Panc1 (cell line): ENCODE data around the gene SCOC. TPM values are rescaled to one million over a fixed set of nuclear protein-coding genes. Genes with fewer than 3 reads are reported as not detected.

Experiments
- ATAC-seq: fragments of 200-7000 bp; cut with Tn5 transposase; 2 replicates; pipeline ENCODE4 v1.9.1; 2020; ENCODE audit warnings: mild to moderate bottlenecking, moderate library complexity
- BruUV-seq: library from RNA; stranded (reverse); fragments of 400-500 nt; replicated peaks from 2 replicates; lab custom pipeline; 2021; lab: Mats Ljungman, UMichigan
- CTCF ChIA-PET: fragments of 300-600 bp; sonication (Branson Sonifier 250); formaldehyde crosslinking; loops from one replicate; lab custom pipeline; 2022; ENCODE audit warnings: antibody characterized with exemption; lab: Charles Lee
- POLR2A ChIA-PET: fragments of 300-600 bp; sonication (Branson Sonifier 250); formaldehyde crosslinking; loops from one replicate; lab custom pipeline; 2022; ENCODE audit warnings: antibody characterized with exemption; lab: Charles Lee
- DNase-seq: peaks from one replicate; pipeline ENCODE4 v3.0.0-alpha.2; 2010; ENCODE audit warnings: low read depth, low spot score
- H3K27ac ChIP-seq: 2 replicates; pipeline ENCODE4 v1.5.1; 2011; ENCODE audit warnings: mild to moderate bottlenecking, low read length, inconsistent platforms
- H3K27me3 ChIP-seq: fragments of 200-500 bp; sonication (Bioruptor generic); 2 replicates; pipeline ENCODE4 v1.6.0; 2014; ENCODE audit warnings: low read length, inconsistent platforms; ENCODE audit not compliant: control insufficient read depth, insufficient read depth
- H3K36me3 ChIP-seq: fragments of 200-500 bp; sonication (Bioruptor generic); 2 replicates; pipeline ENCODE4 v1.5.1; 2014; ENCODE audit warnings: inconsistent platforms, mild to moderate bottlenecking, low read length, moderate library complexity; ENCODE audit not compliant: control insufficient read depth, insufficient read depth
- H3K4me1 ChIP-seq: 2 replicates; pipeline ENCODE4 v1.5.1; 2011; ENCODE audit warnings: inconsistent platforms, mild to moderate bottlenecking, low read length, moderate library complexity; ENCODE audit not compliant: control insufficient read depth, insufficient read depth
- H3K4me3 ChIP-seq, 2 experiments: 2 replicates each; pipeline ENCODE4 v1.5.1; 2011 to 2012; ENCODE audit warnings: low read depth in 2 of 2, low read length in 2 of 2, mild to moderate bottlenecking in 2 of 2, inconsistent platforms in 1 of 2, moderate library complexity in 1 of 2
- H3K9me3 ChIP-seq: fragments of 200-500 bp; sonication (Bioruptor generic); 2 replicates; pipeline ENCODE4 v1.5.1; 2014; ENCODE audit warnings: low read depth, mild to moderate bottlenecking, inconsistent platforms, low read length, moderate library complexity; ENCODE audit not compliant: control insufficient read depth, insufficient read depth
- CTCF ChIP-seq: fragments of 450-650 bp; IDR thresholded peaks from 2 replicates; pipeline ENCODE4 v1.5.1; 2017; ENCODE audit warnings: mild to moderate bottlenecking
- POLR2AphosphoS5 ChIP-seq: IDR thresholded peaks from 2 replicates; pipeline ENCODE4 v1.6.1; 2012; ENCODE audit warnings: mild to moderate bottlenecking, low read depth, low read length, moderate library complexity
- REST ChIP-seq, 2 experiments: IDR thresholded peaks; 2 replicates each; pipeline ENCODE4 v1.6.1; 2011 to 2012; ENCODE audit warnings: low read depth in 2 of 2, control low read depth in 1 of 2, low read length in 1 of 2, mild to moderate bottlenecking in 1 of 2, moderate library complexity in 1 of 2; ENCODE audit not compliant: insufficient read depth in 1 of 2
- SIN3A ChIP-seq: IDR thresholded peaks from 2 replicates; pipeline ENCODE4 v1.6.1; 2012; ENCODE audit warnings: low read depth, mild to moderate bottlenecking, low read length, moderate library complexity, borderline replicate concordance; ENCODE audit not compliant: insufficient read depth
- TCF7L2 ChIP-seq: IDR thresholded peaks from 2 replicates; pipeline ENCODE4 v1.6.1; 2011; ENCODE audit warnings: mild to moderate bottlenecking, low read depth, low read length, inconsistent platforms
- in situ Hi-C: cut with HindIII; loops from 2 replicates; pipeline ENCODE4 v1.10.0; 2016; ENCODE audit warnings: low sequenced_read_pairs, low pct_unique_long_range_greater_than_20kb
- intact Hi-C: fragments of 100-400 bp; cut with micrococcal nuclease; formaldehyde crosslinking; loops from one replicate; pipeline ENCODE4 v1.10.0; 2022; ENCODE audit not compliant: unreplicated experiment
- total RNA-seq: library from RNA; stranded (reverse); gene quantifications from one replicate; pipeline ENCODE4 v1.2.1, GENCODE V29; 2021; ENCODE audit not compliant: unreplicated experiment

Gene SCOC
- total RNA-seq, 1 experiment from 2014 or later = 30.2 TPM

GRCh38 chr4:140330311-140330900, 43.0 kb upstream of the SCOC start:
- no TSS peak for BruUV-seq
- in situ Hi-C loops (no loop called here), intact Hi-C loops (no loop called here)
- DNase-seq = no peak
- POLR2A ChIA-PET = interaction anchor here (0.5 to 0.6 kb wide), 2 partner anchors 39 to 277 kb away, joined by 8 to 10 read pairs; no protein-coding TSS in a partner anchor
- TF ChIP-seq CTCF (peak; percentile 59; the same call in 1 of the 2 replicates), REST (IDR thresholded peaks at IDR 0.05; ENCODE audit: insufficient read depth in 1 of 2, low read depth in 2 of 2, low read length in 1 of 2) (no peak)
- Histone ChIP-seq H3K9me3 (no peaks in the 10 kb centered on the region), H3K27me3 (no peaks in the 10 kb centered on the region), H3K4me3 (no peak overlapping the region), H3K4me1 (no peaks in the 10 kb centered on the region), H3K36me3 (no peaks in the 10 kb centered on the region), H3K27ac (no peak overlapping the region)
- ATAC-seq = no peak
- CTCF ChIA-PET = interaction anchor here (0.6 to 1.1 kb wide), 4 partner anchors 14 to 653 kb away, joined by 3 to 6 read pairs (median 4); partner anchors contain the start of gene SCOC

DNA sequence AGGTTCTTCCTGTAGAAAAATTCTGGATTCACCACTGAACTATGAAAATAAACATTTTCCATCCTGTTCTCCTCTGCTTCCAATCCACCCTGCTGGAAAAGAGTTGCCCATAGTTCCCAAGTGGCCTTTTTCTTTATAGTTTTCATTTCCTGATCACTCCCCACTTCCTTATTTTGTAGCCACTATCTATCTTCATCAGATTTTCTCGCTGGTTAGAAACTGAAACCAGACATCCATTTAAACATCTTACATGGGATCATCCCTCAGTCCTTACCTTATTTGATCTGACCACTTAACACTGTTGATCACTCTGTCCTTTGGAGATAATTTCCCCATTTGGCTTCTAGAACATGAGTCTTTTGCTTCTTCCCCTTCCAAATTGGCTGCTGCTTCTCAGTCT, 42.2 kb upstream of the SCOC start:
- Histone ChIP-seq H3K4me3 (no peak overlapping the region), H3K36me3 (no peaks in the 10 kb centered on the region), H3K9me3 (no peaks in the 10 kb centered on the region), H3K4me1 (no peaks in the 10 kb centered on the region), H3K27ac (no peak overlapping the region), H3K27me3 (no peaks in the 10 kb centered on the region)
- POLR2A ChIA-PET = no interaction called here
- CTCF ChIA-PET = interaction anchor here (0.6 kb wide), 1 partner anchor 654 kb away, joined by 6 read pairs; no protein-coding TSS in a partner anchor
- in situ Hi-C loops (no loop called here), intact Hi-C loops (no loop called here)
- DNase-seq (no peak), ATAC-seq (no peak)
- no TSS peak for BruUV-seq
- no peak for TF ChIP-seq TCF7L2

GRCh38 chr4:140331876-140332275, 41.6 kb upstream of the SCOC start:
- no peak overlapping the region for H3K4me3 ChIP-seq
- no peaks in the 10 kb centered on the region for H3K27me3 ChIP-seq
- in situ Hi-C loops = no loop called here
- no peaks in the 10 kb centered on the region for H3K4me1 ChIP-seq
- H3K36me3 ChIP-seq = no peaks in the 10 kb centered on the region
- no peak overlapping the region for H3K27ac ChIP-seq
- TF ChIP-seq REST (IDR thresholded peaks at IDR 0.05; ENCODE audit: insufficient read depth in 1 of 2, low read depth in 2 of 2, low read length in 1 of 2) = no peak
- TF ChIP-seq POLR2AphosphoS5 = no peak
- no peak for TF ChIP-seq TCF7L2
- no peak for TF ChIP-seq SIN3A
- TF ChIP-seq CTCF = no peak
- ChIA-PET POLR2A (no interaction called here), CTCF (no interaction called here)
- no peak for DNase-seq
- intact Hi-C loops = no loop called here
- no peak for ATAC-seq
- H3K9me3 ChIP-seq = no peaks in the 10 kb centered on the region
- no TSS peak for BruUV-seq
